B cell (primary cell): Measurements from ENCODE around the gene NEAT1. TPM values are rescaled to one million over a fixed set of nuclear protein-coding genes. Genes with fewer than 3 reads are reported as not detected.

Experiments used
- ATAC-seq: fragments of 200-7000 bp; cut with Tn5 transposase; one replicate; pipeline ENCODE4 v1.10.0; 2021; ENCODE audit warnings: low read depth, mild to moderate bottlenecking, moderate number of reproducible peaks, moderate library complexity
- CTCF ChIA-PET: fragments of 350-600 bp; sonication (Branson Sonifier 250); formaldehyde crosslinking; loops from one replicate; lab custom pipeline; 2021; ENCODE audit warnings: antibody characterized with exemption, inconsistent platforms; lab: Charles Lee
- POLR2A ChIA-PET: fragments of 350-600 bp; sonication (Branson Sonifier 250); formaldehyde crosslinking; loops from one replicate; lab custom pipeline; 2021; ENCODE audit warnings: antibody characterized with exemption; lab: Charles Lee
- DNase-seq: peaks from one replicate; pipeline ENCODE4 v3.0.0; 2013
- H2AFZ ChIP-seq: 2 replicates; pipeline ENCODE4 v1.6.1; 2012; ENCODE audit warnings: mild to moderate bottlenecking, low read depth, low read length; ENCODE audit not compliant: insufficient read depth, poor library complexity, severe bottlenecking
- H3K27ac ChIP-seq, 2 donors: 1 replicate in 1 of 2; 2 replicates in 1 of 2; pipeline ENCODE4 v1.5.1; 2012 to 2013; ENCODE audit warnings: low read length in 2 of 2, mild to moderate bottlenecking in 2 of 2, moderate library complexity in 1 of 2
- H3K27me3 ChIP-seq, 4 experiments: fragments of 200-600 bp in 1 of 4; sonication (generic) in 1 of 4; replicated peaks in 1 of 4; 1 replicate in 2 of 4; 2 replicates in 2 of 4; pipeline versions ENCODE4 v1.6.1 to v1.7.0; 2013 to 2016; ENCODE audit warnings: low read length in 3 of 4, mild to moderate bottlenecking in 2 of 4, mixed read lengths in 1 of 4, moderate library complexity in 1 of 4; ENCODE audit not compliant: insufficient read depth in 4 of 4, control insufficient read depth in 3 of 4; ENCODE audit errors: control extremely low read depth in 1 of 4
- H3K36me3 ChIP-seq, 2 experiments: replicated peaks in 1 of 2; 1 replicate in 1 of 2; 2 replicates in 1 of 2; pipeline versions ENCODE4 v1.6.1 to v1.7.1; 2013; ENCODE audit warnings: low read length in 1 of 2; ENCODE audit not compliant: insufficient read depth in 2 of 2, control insufficient read depth in 1 of 2; ENCODE audit errors: control extremely low read depth in 1 of 2, extremely low read depth in 1 of 2
- H3K4me1 ChIP-seq, 2 donors: fragments of 200-600 bp in 1 of 2; sonication (generic) in 1 of 2; 1 replicate in 1 of 2; 2 replicates in 1 of 2; pipeline versions ENCODE4 v1.5.1 to v1.6.1; 2013 to 2017; ENCODE audit warnings: low read length in 2 of 2; ENCODE audit not compliant: control insufficient read depth in 2 of 2, insufficient read depth in 2 of 2
- H3K4me2 ChIP-seq: replicated peaks from 2 replicates; pipeline ENCODE3; 2012; ENCODE audit warnings: mild to moderate bottlenecking, low read depth, low read length; ENCODE audit not compliant: poor library complexity, severe bottlenecking
- H3K4me3 ChIP-seq, 5 experiments: fragments of 200-600 bp in 1 of 5; sonication (generic) in 1 of 5; 1 replicate in 3 of 5; 2 replicates in 2 of 5; pipeline versions ENCODE4 v1.5.1 to v1.7.0; 2011 to 2016; ENCODE audit warnings: low read length in 4 of 5, mild to moderate bottlenecking in 4 of 5, low read depth in 2 of 5, control low read depth in 1 of 5, moderate library complexity in 1 of 5; ENCODE audit not compliant: insufficient read depth in 1 of 5; ENCODE audit errors: control extremely low read depth in 1 of 5, extremely low read depth in 1 of 5
- H3K79me2 ChIP-seq: fragments of 200-600 bp; sonication (generic); one replicate; pipeline ENCODE4 v1.6.0; 2016; ENCODE audit warnings: low read length; ENCODE audit not compliant: control insufficient read depth, insufficient read depth
- H3K9ac ChIP-seq: fragments of 200-600 bp; sonication (generic); 2 replicates; pipeline ENCODE4 v1.6.1; 2017; ENCODE audit warnings: mild to moderate bottlenecking, low read length, moderate library complexity
- H3K9me3 ChIP-seq, 3 donors: one replicate each; pipeline versions ENCODE4 v1.6.1 to v1.7.1; 2013; ENCODE audit warnings: low read length in 2 of 3; ENCODE audit not compliant: control insufficient read depth in 2 of 3, insufficient read depth in 1 of 3; ENCODE audit errors: control extremely low read depth in 1 of 3
- H4K20me1 ChIP-seq: 2 replicates; pipeline ENCODE4 v1.6.0; 2012; ENCODE audit warnings: mild to moderate bottlenecking, low read length; ENCODE audit not compliant: insufficient read depth, control insufficient read depth, poor library complexity, severe bottlenecking
- H3K27ac Mint-ChIP-seq: one replicate; pipeline ENCODE4 v1.8.0; 2021; ENCODE audit warnings: mixed read lengths
- H3K27me3 Mint-ChIP-seq: one replicate; pipeline ENCODE4 v1.8.0; 2021; ENCODE audit warnings: mixed read lengths
- H3K4me1 Mint-ChIP-seq: one replicate; pipeline ENCODE4 v1.8.0; 2021; ENCODE audit warnings: mixed read lengths
- H3K4me3 Mint-ChIP-seq: one replicate; pipeline ENCODE4 v1.8.0; 2021; ENCODE audit warnings: mixed read lengths
- H3K9me3 Mint-ChIP-seq: one replicate; pipeline ENCODE4 v1.8.0; 2022; ENCODE audit warnings: mixed read lengths; ENCODE audit not compliant: insufficient read depth
- EZH2 ChIP-seq: IDR thresholded peaks from 2 replicates; pipeline ENCODE4 v1.6.1; 2012; ENCODE audit warnings: borderline replicate concordance, low read depth, mild to moderate bottlenecking, moderate library complexity, low read length; ENCODE audit not compliant: insufficient read depth, poor library complexity, severe bottlenecking
- WGBS: methylation state at CpG from one replicate; pipeline ENCODE4 v1.1.5; 2013; ENCODE audit warnings: missing lambda C conversion rate; ENCODE audit not compliant: insufficient coverage; 5-methylcytosine and 5-hydroxymethylcytosine counted together
- intact Hi-C: fragments of 100-400 bp; cut with micrococcal nuclease; formaldehyde crosslinking; loops from one replicate; pipeline ENCODE4 v1.10.0; 2022
- polyA plus RNA-seq: library from polyadenylated mRNA; depleted of rRNA; stranded (reverse); fragments of >200 nt; gene quantifications from 2 replicates; pipeline ENCODE4 v1.2.3, GENCODE V29; 2012
- total RNA-seq, 2 donors: library from RNA; stranded (reverse); fragments of 120-200 nt in 1 of 2; gene quantifications; 1 replicate in 1 of 2; 2 replicates in 1 of 2; pipeline versions ENCODE4 v1.2.3 to v1.2.4, GENCODE V29; 2013 to 2022
- TF ChIP-seq, protein P1 (sequence below): fragments of 200-600 bp; IDR thresholded peaks from one replicate; pipeline ENCODE4 v1.8.0; 2022; ENCODE audit warnings: antibody characterized with exemption, mild to moderate bottlenecking

Gene NEAT1
- total and polyA plus RNA-seq, 2 donors (not counting 1 experiment from before 2014, with no cell fraction given), result 66.7 to 1,642 TPM

- Histone ChIP-seq H4K20me1 (no peaks in the 10 kb centered on the region), H3K9ac (no peak overlapping the region), H2AFZ (no peak overlapping the region), H3K36me3 (no peaks in the 10 kb centered on the region), H3K4me1 (peaks cover 4 to 28% of the 10 kb centered on the region in 2 donors), H3K27ac (no peak overlapping the region), H3K4me2 (no peak overlapping the region), H3K4me3 (no peak overlapping the region), H3K79me2 (peaks cover 23% of the 10 kb centered on the region), H3K9me3 (peaks cover 0 to 7% (median 0%) of the 10 kb centered on the region in 3 donors), H3K27me3 (no peaks in the 10 kb centered on the region)
- 97% methylated on average over 3 of the region's 8 CpGs for WGBS
- peaks cover 39% of the 10 kb centered on the region for H3K4me1 Mint-ChIP-seq
- CTCF ChIA-PET, result no interaction called here
- no peaks in the 10 kb centered on the region for H3K9me3 Mint-ChIP-seq
- no peaks in the 10 kb centered on the region for H3K27me3 Mint-ChIP-seq
- TF ChIP-seq, protein P1, sequence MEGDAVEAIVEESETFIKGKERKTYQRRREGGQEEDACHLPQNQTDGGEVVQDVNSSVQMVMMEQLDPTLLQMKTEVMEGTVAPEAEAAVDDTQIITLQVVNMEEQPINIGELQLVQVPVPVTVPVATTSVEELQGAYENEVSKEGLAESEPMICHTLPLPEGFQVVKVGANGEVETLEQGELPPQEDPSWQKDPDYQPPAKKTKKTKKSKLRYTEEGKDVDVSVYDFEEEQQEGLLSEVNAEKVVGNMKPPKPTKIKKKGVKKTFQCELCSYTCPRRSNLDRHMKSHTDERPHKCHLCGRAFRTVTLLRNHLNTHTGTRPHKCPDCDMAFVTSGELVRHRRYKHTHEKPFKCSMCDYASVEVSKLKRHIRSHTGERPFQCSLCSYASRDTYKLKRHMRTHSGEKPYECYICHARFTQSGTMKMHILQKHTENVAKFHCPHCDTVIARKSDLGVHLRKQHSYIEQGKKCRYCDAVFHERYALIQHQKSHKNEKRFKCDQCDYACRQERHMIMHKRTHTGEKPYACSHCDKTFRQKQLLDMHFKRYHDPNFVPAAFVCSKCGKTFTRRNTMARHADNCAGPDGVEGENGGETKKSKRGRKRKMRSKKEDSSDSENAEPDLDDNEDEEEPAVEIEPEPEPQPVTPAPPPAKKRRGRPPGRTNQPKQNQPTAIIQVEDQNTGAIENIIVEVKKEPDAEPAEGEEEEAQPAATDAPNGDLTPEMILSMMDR, result no peak
- TF ChIP-seq EZH2, result no peak
- H3K4me3 Mint-ChIP-seq, result peak overlapping the region; percentile 29
- intact Hi-C loops, result no loop called here
- no peak overlapping the region for H3K27ac Mint-ChIP-seq
- POLR2A ChIA-PET, result interaction anchor here (0.7 kb wide), 2 partner anchors 19 to 36 kb away, joined by 7 to 9 read pairs; no protein-coding TSS in a partner anchor
- DNase-seq (no peak), ATAC-seq (no peak)
Measured at GRCh38 chr11:65452806-65453490, 30.4 kb downstream of the NEAT1 start.

- intact Hi-C loops, result no loop called here
- H3K27ac ChIP-seq, result peak overlapping the region in 1 of 2 donors; percentile 70
- POLR2A ChIA-PET, result interaction anchor here (0.7 to 2.2 kb wide), 2 partner anchors 29 to 969 kb away, joined by 6 to 10 read pairs; no protein-coding TSS in a partner anchor
Measured at GRCh38 chr11:65454311-65454695, 31.7 kb downstream of the NEAT1 start.

More at GRCh38 chr11:65454311-65454695, 31.7 kb downstream of the NEAT1 start:
- no peaks in the 10 kb centered on the region for H3K27me3 Mint-ChIP-seq
- H3K4me2 ChIP-seq, result peak overlapping the region; percentile 86
- peak overlapping the region; percentile 63 to 80 (median 67) for H3K4me3 ChIP-seq
- H3K36me3 ChIP-seq, result no peaks in the 10 kb centered on the region
- DNase-seq, result no peak
- H3K9me3 ChIP-seq, result peaks cover 0 to 7% (median 0%) of the 10 kb centered on the region in 3 donors
- H3K27ac Mint-ChIP-seq, result peak overlapping the region; percentile 92
- peaks cover 4 to 18% of the 10 kb centered on the region in 2 donors for H3K4me1 ChIP-seq
- WGBS, result 86% methylated on average over 8 of the region's 10 CpGs
- no peaks in the 10 kb centered on the region for H3K27me3 ChIP-seq
- peak overlapping the region; percentile 81 for H3K9ac ChIP-seq
- H3K4me3 Mint-ChIP-seq, result peak overlapping the region; percentile 96
- peaks cover 33% of the 10 kb centered on the region for H3K4me1 Mint-ChIP-seq
- ATAC-seq, result no peak
- TF ChIP-seq, protein P1, result no peak
- TF ChIP-seq EZH2, result no peak
- H3K9me3 Mint-ChIP-seq, result no peaks in the 10 kb centered on the region
- peak overlapping the region; percentile 94 for H2AFZ ChIP-seq
- peaks cover 25% of the 10 kb centered on the region for H3K79me2 ChIP-seq
- CTCF ChIA-PET, result no interaction called here
- H4K20me1 ChIP-seq, result no peaks in the 10 kb centered on the region
